HepG2 (cell line): Measurements from ENCODE around the gene DYSF. TPM values are rescaled to one million over a fixed set of nuclear protein-coding genes. Genes with fewer than 3 reads are reported as not detected.

Experiments used
- ATAC-seq: fragments of 200-7000 bp; cut with Tn5 transposase; 3 replicates; pipeline ENCODE4 v1.9.1; 2020; ENCODE audit warnings: mild to moderate bottlenecking, moderate library complexity
- BruUV-seq: library from RNA; stranded (reverse); fragments of 400-500 nt; replicated peaks from 2 replicates; lab custom pipeline; 2021; lab: Mats Ljungman, UMichigan
- CTCF ChIA-PET: fragments of 300-600 bp; formaldehyde crosslinking; extraction: SDS; loops from one replicate; lab custom pipeline; 2021; ENCODE audit warnings: low total read pairs, inconsistent platforms, low intra/inter-chr PET ratio; lab: Yijun Ruan, JAX
- POLR2A ChIA-PET: fragments of 350-600 bp; sonication (Branson Sonifier 250); formaldehyde crosslinking; loops from one replicate; lab custom pipeline; 2020; ENCODE audit warnings: antibody characterized with exemption, inconsistent platforms; lab: Yijun Ruan, JAX
- DNase-seq: peaks from one replicate; pipeline ENCODE4 v3.0.0-alpha.2; 2015; ENCODE audit warnings: low spot score
- FAIRE-seq: peaks from 3 replicates; lab custom pipeline; 2011; peaks lifted over from hg19 to GRCh38; lab: Jason Lieb, UNC
- H2AFZ ChIP-seq: one replicate; pipeline ENCODE4 v1.6.1; 2011; ENCODE audit warnings: low read length, inconsistent platforms
- H3K27ac ChIP-seq: fragments of 300-600 bp; 3 replicates; pipeline ENCODE4 v1.8.0; 2011; ENCODE audit warnings: mixed run types, mild to moderate bottlenecking, mixed read lengths, low read length, inconsistent platforms; ENCODE audit not compliant: insufficient read depth; ENCODE audit errors: extremely low read length
- H3K27me3 ChIP-seq, 2 experiments: fragments of 200-600 bp in 1 of 2; 2 replicates in 1 of 2; 3 replicates in 1 of 2; pipeline versions ENCODE4 v1.6.0 to v1.8.0; 2011; ENCODE audit warnings: low read length in 2 of 2, mild to moderate bottlenecking in 2 of 2, moderate library complexity in 2 of 2, inconsistent platforms in 1 of 2; ENCODE audit not compliant: insufficient read depth in 2 of 2, control insufficient read depth in 1 of 2
- H3K36me3 ChIP-seq, 2 experiments: fragments of 200-600 bp in 1 of 2; replicated peaks in 1 of 2; 2 replicates in 1 of 2; 3 replicates in 1 of 2; pipeline versions ENCODE4 v1.5.1 to v1.8.0; 2011; ENCODE audit warnings: low read length in 2 of 2, inconsistent platforms in 1 of 2; ENCODE audit not compliant: insufficient read depth in 2 of 2, control insufficient read depth in 1 of 2
- H3K4me1 ChIP-seq: 2 replicates; pipeline ENCODE4 v1.5.1; 2012; ENCODE audit warnings: low read length, inconsistent platforms; ENCODE audit not compliant: insufficient read depth
- H3K4me2 ChIP-seq: 2 replicates; pipeline ENCODE4 v1.6.0; 2011; ENCODE audit warnings: low read depth, low read length, inconsistent platforms
- H3K4me3 ChIP-seq, 3 experiments: fragments of 200-600 bp in 1 of 3; sonication (generic), shearing (Covaris generic) in 1 of 3; replicated peaks in 1 of 3; 2 replicates each; pipeline ENCODE4 v1.5.1; 2011 to 2016; ENCODE audit warnings: low read length in 3 of 3, inconsistent platforms in 2 of 3, low read depth in 2 of 3, mild to moderate bottlenecking in 2 of 3, control low read depth in 1 of 3, mixed read lengths in 1 of 3; ENCODE audit not compliant: insufficient read depth in 1 of 3
- H3K79me2 ChIP-seq: one replicate; pipeline ENCODE4 v1.6.1; 2011; ENCODE audit warnings: low read length, inconsistent platforms; ENCODE audit not compliant: insufficient read depth
- H3K9ac ChIP-seq: 2 replicates; pipeline ENCODE4 v1.6.0; 2011; ENCODE audit warnings: mild to moderate bottlenecking, low read depth, low read length, inconsistent platforms; ENCODE audit not compliant: insufficient read depth
- H3K9me3 ChIP-seq: 2 replicates; pipeline ENCODE4 v1.5.1; 2012; ENCODE audit warnings: mild to moderate bottlenecking, low read length
- H4K20me1 ChIP-seq: 2 replicates; pipeline ENCODE4 v1.6.0; 2011; ENCODE audit warnings: inconsistent platforms, mild to moderate bottlenecking, low read length, moderate library complexity; ENCODE audit not compliant: insufficient read depth
- CBFB ChIP-seq: sonication (generic); formaldehyde crosslinking; IDR thresholded peaks from 2 replicates; pipeline ENCODE4 v1.4.0; 2020; ENCODE audit warnings: missing genetic modification reagents
- FOXA1 ChIP-seq, 2 experiments: fragments of 450-650 bp in 1 of 2; sonication (generic) in 1 of 2; formaldehyde crosslinking in 1 of 2; IDR thresholded peaks; 2 replicates each; pipeline versions ENCODE4 v1.4.0 to v1.6.1; 2016 to 2020; ENCODE audit warnings: missing genetic modification reagents in 1 of 2
- KDM5B ChIP-seq: sonication (generic); formaldehyde crosslinking; IDR thresholded peaks from 2 replicates; pipeline ENCODE4 v1.4.0; 2020; ENCODE audit warnings: missing genetic modification reagents, mild to moderate bottlenecking, borderline replicate concordance
- KLF12 ChIP-seq: sonication (generic); formaldehyde crosslinking; IDR thresholded peaks from 2 replicates; pipeline ENCODE4 v1.4.0; 2020; ENCODE audit warnings: missing genetic modification reagents, borderline replicate concordance
- KLF16 ChIP-seq, 2 experiments: sonication (generic) in 1 of 2; formaldehyde crosslinking in 1 of 2; IDR thresholded peaks; 2 replicates each; pipeline versions ENCODE4 v1.6.1 to v1.8.0; 2016 to 2023; ENCODE audit warnings: missing genetic modification reagents in 2 of 2, missing compliant biosample characterization in 1 of 2
- MAFK ChIP-seq, 2 experiments: IDR thresholded peaks in 1 of 2; conservative IDR thresholded peaks in 1 of 2; 2 replicates each; pipeline ENCODE4 v1.6.1; 2011; ENCODE audit warnings: improper control_type of control experiment in 2 of 2, low read length in 2 of 2
- MZF1 ChIP-seq: sonication (generic); formaldehyde crosslinking; IDR thresholded peaks from 2 replicates; pipeline ENCODE4 v1.8.1; 2023; ENCODE audit warnings: mild to moderate bottlenecking, missing genetic modification reagents, borderline replicate concordance
- NRL ChIP-seq: sonication (generic); formaldehyde crosslinking; IDR thresholded peaks from 2 replicates; pipeline ENCODE4 v1.5.0; 2020; ENCODE audit warnings: missing genetic modification reagents, mild to moderate bottlenecking, moderate library complexity, borderline replicate concordance
- SNAI1 ChIP-seq: sonication (generic); formaldehyde crosslinking; IDR thresholded peaks from 2 replicates; pipeline ENCODE4 v1.5.0; 2020; ENCODE audit warnings: mild to moderate bottlenecking, missing genetic modification reagents, borderline replicate concordance
- SSRP1 ChIP-seq: IDR thresholded peaks from 2 replicates; pipeline ENCODE4 v1.6.1; 2016; ENCODE audit warnings: control low read depth
- ZBTB33 ChIP-seq: sonication (generic); formaldehyde crosslinking; IDR thresholded peaks from 2 replicates; pipeline ENCODE4 v1.4.0; 2020; ENCODE audit warnings: missing genetic modification reagents
- ZBTB7A ChIP-seq: sonication (generic); formaldehyde crosslinking; IDR thresholded peaks from 2 replicates; pipeline ENCODE4 v1.8.0; 2022; ENCODE audit warnings: mild to moderate bottlenecking, missing genetic modification reagents
- ZEB1 ChIP-seq: IDR thresholded peaks from 2 replicates; pipeline ENCODE4 v1.6.1; 2012; ENCODE audit warnings: mild to moderate bottlenecking, low read depth, inconsistent platforms; ENCODE audit not compliant: insufficient replicate concordance
- ZNF17 ChIP-seq: sonication (generic); formaldehyde crosslinking; IDR thresholded peaks from 2 replicates; pipeline ENCODE4 v1.5.0; 2020; ENCODE audit warnings: mild to moderate bottlenecking, missing genetic modification reagents
- ZNF230 ChIP-seq: sonication (generic); formaldehyde crosslinking; IDR thresholded peaks from 2 replicates; pipeline ENCODE4 v1.4.0; 2020; ENCODE audit warnings: mild to moderate bottlenecking, missing genetic modification reagents
- ZNF260 ChIP-seq: sonication (generic); formaldehyde crosslinking; IDR thresholded peaks from 2 replicates; pipeline ENCODE4 v1.4.0; 2020; ENCODE audit warnings: missing genetic modification reagents, low read depth, mild to moderate bottlenecking, borderline replicate concordance
- ZNF75D ChIP-seq: sonication (generic); formaldehyde crosslinking; IDR thresholded peaks from 2 replicates; pipeline ENCODE4 v1.8.1; 2023; ENCODE audit warnings: missing genetic modification reagents, mild to moderate bottlenecking, borderline replicate concordance
- WGBS: methylation state at CpG from one replicate; pipeline ENCODE4 v1.1.6; 2017; ENCODE audit warnings: low lambda C conversion rate; 5-methylcytosine and 5-hydroxymethylcytosine counted together
- in situ Hi-C: cut with HindIII; loops from 2 replicates; pipeline ENCODE4 v1.10.0; 2017; ENCODE audit warnings: low pct_unique_long_range_greater_than_20kb; ENCODE audit not compliant: extremely low pct_ligation_motif_present
- intact Hi-C: fragments of 100-400 bp; cut with micrococcal nuclease; formaldehyde crosslinking; loops from one replicate; pipeline ENCODE4 v1.10.0; 2022; ENCODE audit not compliant: unreplicated experiment
- polyA plus RNA-seq, 8 experiments: library from polyadenylated mRNA; depleted of rRNA in 3 of 8; stranded (reverse) in 7 of 8; unstranded in 1 of 8; fragments of >200 nt; fragmentation: Illumina TruSeq in 4 of 8; extraction: Trizol in 4 of 8; gene quantifications; 2 replicates each; pipeline versions ENCODE4 v1.2.1 to v1.2.3, GENCODE V29; 2011 to 2016; ENCODE audit warnings: low read depth in 4 of 8, missing spikeins in 1 of 8, mixed read lengths in 1 of 8; ENCODE audit not compliant: insufficient read depth in 1 of 8
- total RNA-seq, 5 experiments: library from RNA; depleted of rRNA; stranded (reverse); fragments of >200 nt; fragmentation: Illumina TruSeq; extraction: Trizol; gene quantifications; 2 replicates each; pipeline ENCODE4 v1.2.3, GENCODE V29; 2016; ENCODE audit warnings: low read depth in 1 of 5
- TF ChIP-seq, protein P1 (sequence below): sonication (generic); formaldehyde crosslinking; IDR thresholded peaks from 2 replicates; pipeline ENCODE4 v1.5.0; 2020; ENCODE audit warnings: mild to moderate bottlenecking, missing genetic modification reagents, borderline replicate concordance

Gene DYSF
- total and polyA plus RNA-seq, 2 of the 13 experiments (the other 11 are each of a cell fraction or from before 2014, with no cell fraction given) = 0.15 to 2.4 TPM

DNA sequence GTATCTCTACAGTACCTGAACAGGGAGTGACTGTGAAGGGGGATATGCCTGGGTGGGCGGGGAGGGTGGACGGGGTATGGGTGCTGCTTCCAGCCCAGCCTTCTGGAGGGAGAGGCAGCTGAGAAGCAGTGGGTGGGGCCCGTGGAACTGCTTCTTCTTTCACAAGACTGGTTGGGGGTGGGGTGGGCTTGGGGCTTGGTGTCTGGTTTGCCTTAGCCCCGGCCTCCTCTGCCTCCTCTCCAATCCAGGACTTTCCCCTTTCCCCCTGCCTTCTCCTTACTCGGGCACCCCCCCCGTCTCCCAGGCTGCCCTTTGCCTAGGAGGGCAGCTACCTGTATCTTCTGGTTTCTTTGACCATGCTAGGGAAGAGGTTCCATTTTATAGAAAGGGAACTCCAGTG is 233.4 kb downstream of the DYSF start (continued):
- TF ChIP-seq MZF1 (CRISPR knock-in tag) (no peak), NRL (CRISPR knock-in tag) (no peak), KDM5B (CRISPR knock-in tag) (no peak), CBFB (CRISPR knock-in tag) (no peak), ZBTB7A (no peak), SSRP1 (CRISPR knock-in tag) (no peak), SNAI1 (CRISPR knock-in tag) (no peak)
- TF ChIP-seq, protein P1, sequence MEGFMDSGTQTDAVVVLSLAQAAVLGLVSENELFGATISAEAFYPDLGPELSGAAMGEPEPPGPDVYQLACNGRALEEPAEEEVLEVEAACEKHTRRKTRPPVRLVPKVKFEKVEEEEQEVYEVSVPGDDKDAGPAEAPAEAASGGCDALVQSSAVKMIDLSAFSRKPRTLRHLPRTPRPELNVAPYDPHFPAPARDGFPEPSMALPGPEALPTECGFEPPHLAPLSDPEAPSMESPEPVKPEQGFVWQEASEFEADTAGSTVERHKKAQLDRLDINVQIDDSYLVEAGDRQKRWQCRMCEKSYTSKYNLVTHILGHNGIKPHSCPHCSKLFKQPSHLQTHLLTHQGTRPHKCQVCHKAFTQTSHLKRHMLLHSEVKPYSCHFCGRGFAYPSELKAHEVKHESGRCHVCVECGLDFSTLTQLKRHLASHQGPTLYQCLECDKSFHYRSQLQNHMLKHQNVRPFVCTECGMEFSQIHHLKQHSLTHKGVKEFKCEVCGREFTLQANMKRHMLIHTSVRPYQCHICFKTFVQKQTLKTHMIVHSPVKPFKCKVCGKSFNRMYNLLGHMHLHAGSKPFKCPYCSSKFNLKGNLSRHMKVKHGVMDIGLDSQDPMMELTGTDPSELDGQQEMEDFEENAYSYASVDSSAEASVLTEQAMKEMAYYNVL = no peak
- TF ChIP-seq, all 625 proteins: peak for 0

- Histone ChIP-seq H3K27ac (no peak overlapping the region), H2AFZ (no peak overlapping the region), H3K4me2 (no peak overlapping the region), H3K9me3 (no peaks in the 10 kb centered on the region), H3K36me3 (no peaks in the 10 kb centered on the region), H3K4me1 (no peaks in the 10 kb centered on the region), H3K27me3 (peaks cover 2 to 5% of the 10 kb centered on the region in 2 experiments; a peak in 2 of 5 replicates), H3K4me3 (no peak overlapping the region), H3K9ac (no peak overlapping the region), H4K20me1 (no peaks in the 10 kb centered on the region), H3K79me2 (no peaks in the 10 kb centered on the region)
- ATAC-seq (no peak), FAIRE-seq (no peak), DNase-seq (no peak)
- TF ChIP-seq KLF16 (CRISPR knock-in tag; IDR thresholded peaks at IDR 0.05) = no peak
- TF ChIP-seq ZEB1 = no peak
- no peak for TF ChIP-seq ZNF260 (CRISPR knock-in tag)
- TF ChIP-seq ZNF17 (CRISPR knock-in tag) = no peak
- TF ChIP-seq KLF12 (CRISPR knock-in tag) = no peak
- TF ChIP-seq ZBTB33 = no peak
- TF ChIP-seq ZNF230 = no peak
- no peak for TF ChIP-seq MAFK (conservative IDR thresholded peaks at IDR 0.05 in 1 of 2, IDR thresholded peaks at IDR 0.05 in 1 of 2; ENCODE audit: low read length in 2 of 2)
- TF ChIP-seq FOXA1 (IDR thresholded peaks at IDR 0.05) = no peak
- no peak for TF ChIP-seq FOXA1 (CRISPR knock-in tag; IDR thresholded peaks at IDR 0.05)
- no peak for TF ChIP-seq ZNF75D (CRISPR knock-in tag)
- in situ Hi-C loops = no loop called here
- ChIA-PET POLR2A (no interaction called here), CTCF (no interaction called here)
- WGBS = 67% methylated on average over 10 of the region's 10 CpGs
- no TSS peak for BruUV-seq
- intact Hi-C loops = no loop called here
These were observed 234.1 kb downstream of the DYSF start for GRCh38 chr2:71687412-71687811.
